ENCODE measurements around the gene PPP1R13B.

The PPP1R13B gene

DNA sequence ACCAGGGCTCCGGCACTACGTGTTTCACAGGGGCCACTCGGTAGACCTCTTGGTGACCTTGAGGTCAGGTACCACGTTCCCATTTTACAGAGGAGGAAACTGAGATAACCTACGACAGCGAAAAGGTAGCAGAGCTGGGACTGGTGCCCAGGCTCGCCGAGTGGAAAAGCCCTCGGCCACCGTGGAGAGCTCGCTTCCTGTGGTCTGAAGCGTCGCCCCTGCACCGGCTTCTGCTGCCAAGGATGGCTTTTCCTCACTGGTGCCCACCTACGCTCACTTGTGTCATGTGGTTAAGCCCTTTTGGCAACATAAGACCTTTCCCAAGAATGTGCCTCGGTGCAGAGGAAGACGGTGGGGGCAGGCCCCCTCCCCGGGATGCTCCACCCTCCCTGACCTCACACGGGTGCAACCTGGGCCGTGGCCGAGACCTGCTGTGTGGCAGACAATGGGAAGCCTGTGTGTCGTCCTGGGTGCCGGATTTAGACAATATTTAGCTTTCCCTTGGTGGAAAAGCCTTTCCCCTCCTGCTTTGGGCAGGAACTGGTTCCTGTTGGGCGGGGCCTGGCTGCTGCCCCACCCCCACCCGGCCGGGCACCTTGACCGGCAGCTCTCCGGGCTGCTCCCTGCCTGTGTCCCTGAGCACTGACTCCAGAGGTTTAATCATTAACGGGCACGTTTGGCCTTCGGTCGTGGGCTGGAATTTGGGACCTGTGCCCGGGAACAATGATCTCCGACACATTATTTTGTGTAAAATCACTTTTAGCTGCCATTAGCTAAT is 32.4 kb upstream of the PPP1R13B start:
- DNase-seq (ENCODE audit: low spot score), result peak; percentile 72
- H3K27ac ChIP-seq, result peak overlapping the region in 1 of 2 donors; percentile 79
- TF ChIP-seq CTCF (IDR thresholded peaks at IDR 0.05), result no peak
- peak overlapping the region; percentile 67 for H3K4me3 ChIP-seq

- no peak for TF ChIP-seq CTCF (IDR thresholded peaks at IDR 0.05)
- H3K4me3 ChIP-seq, result peak overlapping the region; percentile 67
- DNase-seq (ENCODE audit: low spot score), result no peak
- peak overlapping the region in 1 of 2 donors; percentile 79 for H3K27ac ChIP-seq
These were observed 31.8 kb upstream of the PPP1R13B start for GRCh38 chr14:103879118-103879569.

DNA sequence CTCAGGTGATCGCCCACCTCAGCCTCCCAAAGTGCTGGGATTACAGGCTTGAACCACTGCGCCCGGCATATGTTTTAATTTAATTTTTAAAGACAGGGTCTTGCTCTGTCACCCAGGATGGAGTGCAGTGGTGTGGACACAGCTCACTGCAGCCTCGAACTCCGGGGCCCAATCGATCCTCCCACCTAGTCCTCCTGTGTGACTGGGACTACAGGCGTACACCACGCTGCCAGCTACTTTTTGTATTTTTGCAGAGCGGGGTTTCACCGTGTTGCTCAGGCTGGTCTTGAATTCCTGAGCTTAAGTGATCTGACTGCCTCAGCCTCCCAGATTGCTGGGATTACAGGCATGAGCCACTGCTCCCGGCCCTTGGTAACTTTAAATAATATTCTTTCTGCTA is 30.8 kb upstream of the PPP1R13B start:
- no peak for TF ChIP-seq CTCF (IDR thresholded peaks at IDR 0.05)
- no peak for DNase-seq (ENCODE audit: low spot score)
- no peak overlapping the region for H3K27ac ChIP-seq
- no peak overlapping the region for H3K4me3 ChIP-seq

DNA sequence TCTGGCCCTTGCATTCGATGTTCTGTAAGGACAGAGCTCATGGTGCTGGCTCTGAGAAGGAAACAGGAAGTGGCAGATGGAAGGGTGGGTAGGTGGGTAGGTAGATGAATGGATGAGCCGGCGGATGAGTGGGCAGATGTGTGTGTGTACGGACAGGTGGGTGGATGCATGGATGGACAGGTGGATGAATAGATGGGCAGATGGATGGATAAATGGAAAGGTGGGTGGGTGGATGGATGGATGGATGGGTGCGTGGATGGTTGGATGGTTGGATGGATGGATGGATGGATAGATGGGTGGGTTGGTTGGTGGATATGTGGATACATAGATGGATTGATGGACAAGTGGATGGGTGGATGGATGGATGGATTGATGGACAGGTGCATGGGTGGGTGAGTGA is 27.6 kb upstream of the PPP1R13B start:
- no peak overlapping the region for H3K4me3 ChIP-seq
- no peak overlapping the region for H3K27ac ChIP-seq
- TF ChIP-seq CTCF (IDR thresholded peaks at IDR 0.05), result no peak
- DNase-seq (ENCODE audit: low spot score), result no peak

DNA sequence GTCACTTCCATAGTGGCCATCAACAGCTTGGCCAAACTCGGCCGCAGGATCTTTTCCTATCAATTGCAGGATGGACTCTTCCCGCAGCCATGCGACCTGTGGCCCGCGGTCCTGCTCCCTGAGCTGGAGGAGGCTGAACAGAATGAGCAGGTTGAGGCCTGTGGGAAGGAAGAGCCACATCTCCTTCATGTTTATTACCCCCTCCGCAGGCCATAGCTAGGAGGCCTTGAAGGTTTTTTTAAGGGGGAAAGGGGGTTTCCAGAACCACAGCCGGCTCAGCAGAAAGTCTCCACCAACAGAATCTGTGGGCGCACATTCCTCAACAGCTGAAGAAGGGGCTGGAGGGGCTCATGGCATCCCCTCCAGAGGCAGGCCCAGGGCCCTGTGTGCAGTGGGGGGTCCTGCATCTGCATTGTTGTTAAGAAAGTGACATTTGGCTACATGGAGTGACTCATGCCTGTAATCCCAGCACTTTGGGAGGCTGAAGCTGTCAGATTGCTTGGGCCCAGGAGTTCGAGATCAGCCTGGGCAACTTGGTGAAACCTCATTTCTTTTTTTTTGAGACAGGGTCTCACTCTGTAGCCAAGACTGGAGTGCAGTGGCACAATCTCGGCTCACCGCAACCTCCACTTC is 25.2 kb upstream of the PPP1R13B start:
- no peak for DNase-seq (ENCODE audit: low spot score)
- no peak overlapping the region for H3K27ac ChIP-seq
- peak overlapping the region; percentile 58 for H3K4me3 ChIP-seq
- no peak for TF ChIP-seq CTCF (IDR thresholded peaks at IDR 0.05)

DNA sequence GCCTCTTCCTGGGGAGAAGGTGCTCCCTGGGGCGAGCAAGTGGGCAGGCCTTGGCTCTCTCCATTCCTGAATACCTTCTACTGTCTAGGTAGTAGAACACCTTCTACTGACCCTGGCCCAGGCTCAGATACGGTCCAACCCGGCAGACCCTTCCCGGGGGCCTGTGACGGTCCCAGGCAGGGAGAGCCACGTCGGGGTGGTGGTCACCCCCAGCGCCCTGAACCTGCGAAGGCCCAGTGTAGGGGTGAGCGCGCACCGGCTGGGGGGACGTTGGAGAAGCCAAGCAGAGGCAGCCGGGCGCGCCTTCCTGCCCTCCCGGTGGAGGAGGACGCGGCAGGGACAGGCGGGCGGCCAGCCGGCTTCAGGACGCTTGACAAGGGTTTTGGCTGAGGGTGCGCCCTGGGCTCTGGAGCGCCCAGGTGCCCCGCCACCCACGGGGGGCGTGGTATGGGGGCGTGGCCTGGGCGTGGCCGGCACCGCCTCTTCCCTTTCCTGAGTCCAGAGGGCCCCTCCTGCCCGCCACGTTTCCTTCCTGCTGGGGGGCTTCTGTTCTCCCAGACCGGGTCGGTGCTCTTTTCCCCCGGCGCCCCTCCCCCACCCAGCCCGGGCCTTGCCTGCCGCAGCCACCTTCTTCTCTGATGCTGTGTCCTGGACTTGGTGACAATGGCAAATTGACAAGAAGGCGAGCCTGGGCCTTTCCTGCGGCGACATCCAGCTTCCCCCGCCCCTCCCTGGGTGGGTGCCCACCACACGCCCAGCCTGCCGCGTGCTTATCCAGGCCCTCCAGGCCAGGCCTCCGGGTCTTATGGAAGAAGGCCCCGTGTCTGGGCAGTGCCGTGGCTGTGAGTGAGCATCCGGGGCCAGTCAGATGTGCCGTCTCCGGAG is 24.5 kb upstream of the PPP1R13B start:
- Histone ChIP-seq H3K27ac (peak overlapping the region in 1 of 2 donors; percentile 36), H3K4me3 (peak overlapping the region; percentile 58)
- DNase-seq (ENCODE audit: low spot score), result no peak
- TF ChIP-seq CTCF (IDR thresholded peaks at IDR 0.05), result no peak

Measured in coronary artery (tissue), 2 donors.